Measurements from ENCODE around the gene ZC3H7A.

Gene ZC3H7A

DNA sequence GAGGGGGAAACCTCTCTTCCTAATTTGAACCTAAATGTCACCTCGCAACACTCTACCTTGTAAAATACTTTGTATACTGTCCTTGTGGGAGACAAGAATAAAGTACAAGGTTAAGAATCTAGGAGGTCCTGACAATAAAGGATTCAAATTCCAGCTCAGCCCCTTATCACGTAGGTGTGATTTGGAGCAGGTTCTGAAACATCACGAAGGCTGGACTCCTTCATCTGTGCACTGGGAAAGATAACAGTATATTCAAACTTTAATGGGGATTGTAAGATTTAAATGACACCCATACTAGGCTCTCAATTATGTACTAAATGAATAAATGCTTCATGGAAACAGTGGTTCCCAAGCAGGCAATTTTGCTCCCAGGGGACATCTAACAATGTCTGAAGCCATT lies 56.5 kb downstream of the ZC3H7A start:
- TF ChIP-seq EZH2 (IDR thresholded peaks at IDR 0.05; ENCODE audit: borderline replicate concordance, low read length), result no peak
- TF ChIP-seq, protein P1, sequence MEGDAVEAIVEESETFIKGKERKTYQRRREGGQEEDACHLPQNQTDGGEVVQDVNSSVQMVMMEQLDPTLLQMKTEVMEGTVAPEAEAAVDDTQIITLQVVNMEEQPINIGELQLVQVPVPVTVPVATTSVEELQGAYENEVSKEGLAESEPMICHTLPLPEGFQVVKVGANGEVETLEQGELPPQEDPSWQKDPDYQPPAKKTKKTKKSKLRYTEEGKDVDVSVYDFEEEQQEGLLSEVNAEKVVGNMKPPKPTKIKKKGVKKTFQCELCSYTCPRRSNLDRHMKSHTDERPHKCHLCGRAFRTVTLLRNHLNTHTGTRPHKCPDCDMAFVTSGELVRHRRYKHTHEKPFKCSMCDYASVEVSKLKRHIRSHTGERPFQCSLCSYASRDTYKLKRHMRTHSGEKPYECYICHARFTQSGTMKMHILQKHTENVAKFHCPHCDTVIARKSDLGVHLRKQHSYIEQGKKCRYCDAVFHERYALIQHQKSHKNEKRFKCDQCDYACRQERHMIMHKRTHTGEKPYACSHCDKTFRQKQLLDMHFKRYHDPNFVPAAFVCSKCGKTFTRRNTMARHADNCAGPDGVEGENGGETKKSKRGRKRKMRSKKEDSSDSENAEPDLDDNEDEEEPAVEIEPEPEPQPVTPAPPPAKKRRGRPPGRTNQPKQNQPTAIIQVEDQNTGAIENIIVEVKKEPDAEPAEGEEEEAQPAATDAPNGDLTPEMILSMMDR (IDR thresholded peaks at IDR 0.05; ENCODE audit: low read length), result no peak
- peaks cover 4% of the 10 kb centered on the region; the same call in 1 of the 2 replicates for H3F3A ChIP-seq (ENCODE audit: insufficient read depth, low read length)
- no peaks in the 10 kb centered on the region for H3K27me3 ChIP-seq (ENCODE audit: insufficient read depth, low read length)
- H3K4me3 ChIP-seq (ENCODE audit: low read depth, low read length, poor library complexity, severe bottlenecking), result peak overlapping the region; percentile 93
- no peaks in the 10 kb centered on the region for H3K9me2 ChIP-seq (ENCODE audit: low read depth, low read length)
- peak overlapping the region; percentile 27 for H3K27ac ChIP-seq (ENCODE audit: low read depth, low read length, poor library complexity, severe bottlenecking)
- peaks cover 12% of the 10 kb centered on the region for H3K36me3 ChIP-seq (ENCODE audit: insufficient read depth, low read length)
- H3K4me2 ChIP-seq (ENCODE audit: low read length), result peak overlapping the region; percentile 69
- no peaks in the 10 kb centered on the region for H4K20me1 ChIP-seq (ENCODE audit: insufficient read depth, low read length)
- peaks cover 57% of the 10 kb centered on the region for H3K4me1 ChIP-seq (ENCODE audit: insufficient read depth, low read length, severe bottlenecking)
- H3K9ac ChIP-seq (ENCODE audit: low read length), result peak overlapping the region; percentile 90
- no peak overlapping the region for H2AFZ ChIP-seq (ENCODE audit: low read length)
- H3K9me3 ChIP-seq (ENCODE audit: low read length), result no peaks in the 10 kb centered on the region
- H3K79me2 ChIP-seq (ENCODE audit: insufficient read depth, low read length), result peaks cover 44% of the 10 kb centered on the region

GRCh38 chr16:11738742-11739544 lies 58.1 kb downstream of the ZC3H7A start:
- H3F3A ChIP-seq (ENCODE audit: insufficient read depth, low read length), result no peaks in the 10 kb centered on the region

GRCh38 chr16:11737713-11738112 lies 59.3 kb downstream of the ZC3H7A start:
- Histone ChIP-seq H3K4me2 (ENCODE audit: low read length) (peak overlapping the region; percentile 16; the same call in 1 of the 2 replicates), H3K9me3 (ENCODE audit: low read length) (no peaks in the 10 kb centered on the region), H3K9ac (ENCODE audit: low read length) (no peak overlapping the region), H3K4me3 (ENCODE audit: low read depth, low read length, poor library complexity, severe bottlenecking) (no peak overlapping the region), H3K27ac (ENCODE audit: low read depth, low read length, poor library complexity, severe bottlenecking) (no peak overlapping the region), H3K4me1 (ENCODE audit: insufficient read depth, low read length, severe bottlenecking) (peaks cover 66% of the 10 kb centered on the region), H4K20me1 (ENCODE audit: insufficient read depth, low read length) (no peaks in the 10 kb centered on the region), H3K36me3 (ENCODE audit: insufficient read depth, low read length) (peaks cover 40% of the 10 kb centered on the region), H3F3A (ENCODE audit: insufficient read depth, low read length) (no peaks in the 10 kb centered on the region), H3K9me2 (ENCODE audit: low read depth, low read length) (no peaks in the 10 kb centered on the region), H3K27me3 (ENCODE audit: insufficient read depth, low read length) (no peaks in the 10 kb centered on the region), H3K79me2 (ENCODE audit: insufficient read depth, low read length) (peaks cover 44% of the 10 kb centered on the region), H2AFZ (ENCODE audit: low read length) (no peak overlapping the region)
- TF ChIP-seq, protein P1 (IDR thresholded peaks at IDR 0.05; ENCODE audit: low read length), result no peak
- TF ChIP-seq EZH2 (IDR thresholded peaks at IDR 0.05; ENCODE audit: borderline replicate concordance, low read length), result no peak

More at GRCh38 chr16:11738742-11739544, 58.1 kb downstream of the ZC3H7A start:
- Histone ChIP-seq H4K20me1 (ENCODE audit: insufficient read depth, low read length) (no peaks in the 10 kb centered on the region), H3K27me3 (ENCODE audit: insufficient read depth, low read length) (no peaks in the 10 kb centered on the region), H3K9me3 (ENCODE audit: low read length) (no peaks in the 10 kb centered on the region), H3K27ac (ENCODE audit: low read depth, low read length, poor library complexity, severe bottlenecking) (peak overlapping the region; percentile 27), H3K4me1 (ENCODE audit: insufficient read depth, low read length, severe bottlenecking) (peaks cover 72% of the 10 kb centered on the region), H2AFZ (ENCODE audit: low read length) (no peak overlapping the region), H3K9me2 (ENCODE audit: low read depth, low read length) (no peaks in the 10 kb centered on the region), H3K36me3 (ENCODE audit: insufficient read depth, low read length) (peaks cover 29% of the 10 kb centered on the region), H3K4me3 (ENCODE audit: low read depth, low read length, poor library complexity, severe bottlenecking) (peak overlapping the region; percentile 19), H3K9ac (ENCODE audit: low read length) (no peak overlapping the region), H3K79me2 (ENCODE audit: insufficient read depth, low read length) (peaks cover 44% of the 10 kb centered on the region), H3K4me2 (ENCODE audit: low read length) (peak overlapping the region; percentile 37; the same call in 1 of the 2 replicates)
- TF ChIP-seq EZH2 (IDR thresholded peaks at IDR 0.05; ENCODE audit: borderline replicate concordance, low read length), result no peak
- TF ChIP-seq, protein P1 (IDR thresholded peaks at IDR 0.05; ENCODE audit: low read length), result no peak

Data from OCI-LY1 (cell line).